ENCODE results near the gene EDN2.

Gene EDN2

DNA sequence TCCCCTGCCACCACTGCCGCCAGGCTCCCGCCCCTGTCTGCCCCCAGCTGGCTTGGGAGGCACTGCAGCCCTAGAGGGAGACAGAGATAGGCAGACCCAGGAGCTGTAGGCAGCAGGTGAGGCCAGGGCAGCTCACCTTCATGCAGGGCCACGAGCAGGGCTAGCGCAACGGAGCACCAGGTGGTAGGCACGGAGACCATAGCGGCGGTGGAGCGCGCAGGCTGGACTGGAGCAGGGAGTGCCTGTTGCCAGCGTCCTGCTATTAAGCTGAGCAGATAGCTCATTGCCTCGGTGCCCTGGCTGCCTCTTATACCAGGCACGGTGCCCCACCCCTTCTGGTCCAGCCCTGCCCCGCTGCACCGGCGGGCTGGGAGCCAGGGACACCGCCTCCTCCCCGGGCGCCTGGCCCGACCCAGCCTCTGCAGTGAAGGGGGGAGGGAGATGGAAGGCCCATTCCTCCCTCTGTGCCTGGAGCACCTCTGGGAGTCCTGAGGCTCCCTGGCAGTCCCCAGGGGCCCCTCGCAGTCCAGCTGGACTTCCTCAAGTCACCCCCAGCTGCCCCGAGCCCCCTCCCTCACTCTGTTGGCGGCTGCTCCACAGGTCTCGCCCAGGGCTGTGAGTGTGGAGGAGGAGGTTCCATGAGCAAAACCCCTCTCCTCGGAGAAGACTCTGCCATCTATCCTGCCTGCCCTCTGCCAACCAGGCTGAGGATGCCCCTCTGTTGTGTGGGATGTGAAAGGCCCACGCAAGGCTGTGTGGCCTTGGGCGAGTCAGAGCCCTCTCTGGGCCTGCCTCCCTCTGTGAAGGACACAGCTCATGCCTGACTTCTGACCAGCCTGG, at the start of gene EDN2:
EDN2 (minus strand) TSS at position 282 of the 840 bp plus-strand sequence; CDS start at position 200, 82 bp downstream.
- TF ChIP-seq, protein P1, sequence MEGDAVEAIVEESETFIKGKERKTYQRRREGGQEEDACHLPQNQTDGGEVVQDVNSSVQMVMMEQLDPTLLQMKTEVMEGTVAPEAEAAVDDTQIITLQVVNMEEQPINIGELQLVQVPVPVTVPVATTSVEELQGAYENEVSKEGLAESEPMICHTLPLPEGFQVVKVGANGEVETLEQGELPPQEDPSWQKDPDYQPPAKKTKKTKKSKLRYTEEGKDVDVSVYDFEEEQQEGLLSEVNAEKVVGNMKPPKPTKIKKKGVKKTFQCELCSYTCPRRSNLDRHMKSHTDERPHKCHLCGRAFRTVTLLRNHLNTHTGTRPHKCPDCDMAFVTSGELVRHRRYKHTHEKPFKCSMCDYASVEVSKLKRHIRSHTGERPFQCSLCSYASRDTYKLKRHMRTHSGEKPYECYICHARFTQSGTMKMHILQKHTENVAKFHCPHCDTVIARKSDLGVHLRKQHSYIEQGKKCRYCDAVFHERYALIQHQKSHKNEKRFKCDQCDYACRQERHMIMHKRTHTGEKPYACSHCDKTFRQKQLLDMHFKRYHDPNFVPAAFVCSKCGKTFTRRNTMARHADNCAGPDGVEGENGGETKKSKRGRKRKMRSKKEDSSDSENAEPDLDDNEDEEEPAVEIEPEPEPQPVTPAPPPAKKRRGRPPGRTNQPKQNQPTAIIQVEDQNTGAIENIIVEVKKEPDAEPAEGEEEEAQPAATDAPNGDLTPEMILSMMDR (IDR thresholded peaks at IDR 0.05), result no peak
- Histone ChIP-seq H3K27ac (no peak within 1 kb of the TSS), H3K36me3 (no peaks in the 10 kb centered on the region), H3K4me1 (ENCODE audit: control insufficient read depth in 1 of 2, insufficient read depth in 1 of 2, low read depth in 1 of 2, low read length in 1 of 2) (no peaks in the 10 kb centered on the region), H3K9me3 (no peaks in the 10 kb centered on the region), H3K27me3 (peaks cover 54% of the 10 kb centered on the region), H3K4me3 (ENCODE audit: low read depth in 1 of 2, low read length in 1 of 2) (no peak within 1 kb of the TSS)

DNA sequence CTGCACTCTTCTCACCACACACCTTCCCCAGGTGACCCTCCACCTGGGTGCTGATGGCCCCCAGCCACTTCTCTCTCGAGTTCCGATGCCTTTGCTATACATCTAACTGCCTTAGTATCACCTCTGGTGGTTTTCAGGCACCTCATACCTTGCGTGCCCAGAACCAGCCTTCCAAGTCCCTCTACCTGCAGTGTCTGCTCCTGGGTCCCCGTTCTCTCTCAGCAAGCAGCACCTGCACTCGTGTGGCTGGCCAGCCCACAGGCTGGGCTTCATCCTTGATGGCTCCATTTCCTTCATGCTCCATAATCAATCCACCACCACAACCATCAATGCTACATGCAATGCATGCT, 49.2 kb upstream of the EDN2 start:
- TF ChIP-seq, protein P1 (IDR thresholded peaks at IDR 0.05), result no peak
- Histone ChIP-seq H3K27ac (no peak overlapping the region), H3K4me1 (ENCODE audit: control insufficient read depth in 1 of 2, insufficient read depth in 1 of 2, low read depth in 1 of 2, low read length in 1 of 2) (no peaks in the 10 kb centered on the region), H3K27me3 (no peaks in the 10 kb centered on the region), H3K4me3 (ENCODE audit: low read depth in 1 of 2, low read length in 1 of 2) (no peak overlapping the region), H3K9me3 (no peaks in the 10 kb centered on the region), H3K36me3 (no peaks in the 10 kb centered on the region)

DNA sequence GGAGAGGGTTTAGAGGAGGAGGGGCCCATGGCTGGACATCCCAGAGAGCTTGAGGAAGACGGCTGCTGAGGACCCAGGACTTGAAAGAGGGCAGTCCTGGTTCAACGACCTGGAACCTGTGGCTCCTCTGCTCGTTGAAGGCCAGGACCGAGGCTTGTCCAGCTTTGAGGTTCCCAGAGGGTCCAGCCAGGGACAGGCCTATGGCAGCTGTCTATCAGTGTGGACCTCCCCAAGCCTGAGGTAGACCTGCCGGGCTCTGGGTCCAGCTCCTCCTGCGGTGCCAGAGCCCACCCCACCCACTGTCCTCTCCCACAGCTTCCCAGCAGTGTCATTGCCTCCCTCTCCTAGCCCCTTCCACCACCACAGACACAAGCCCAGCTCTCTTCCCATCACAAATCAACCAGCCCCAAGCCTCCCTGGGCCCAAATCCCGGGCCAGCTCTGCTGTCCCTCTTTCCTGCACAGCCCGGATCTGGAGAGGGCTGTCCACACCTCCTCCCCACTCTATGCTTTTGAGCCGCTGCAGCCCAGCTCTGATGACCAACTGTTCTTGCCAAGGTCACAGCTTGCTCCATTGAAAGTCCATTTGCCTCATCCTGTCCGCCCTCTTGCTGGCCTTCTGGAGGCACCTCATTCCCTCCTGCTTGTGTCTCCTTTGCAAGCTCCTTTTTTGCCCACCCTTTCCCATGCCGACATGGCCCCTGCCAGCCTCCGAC, 48.7 kb upstream of the EDN2 start:
- Histone ChIP-seq H3K27ac (no peak overlapping the region), H3K4me1 (ENCODE audit: control insufficient read depth in 1 of 2, insufficient read depth in 1 of 2, low read depth in 1 of 2, low read length in 1 of 2) (no peaks in the 10 kb centered on the region), H3K36me3 (no peaks in the 10 kb centered on the region), H3K27me3 (no peaks in the 10 kb centered on the region), H3K4me3 (ENCODE audit: low read depth in 1 of 2, low read length in 1 of 2) (no peak overlapping the region), H3K9me3 (no peaks in the 10 kb centered on the region)
- TF ChIP-seq, protein P1 (IDR thresholded peaks at IDR 0.05), result no peak

DNA sequence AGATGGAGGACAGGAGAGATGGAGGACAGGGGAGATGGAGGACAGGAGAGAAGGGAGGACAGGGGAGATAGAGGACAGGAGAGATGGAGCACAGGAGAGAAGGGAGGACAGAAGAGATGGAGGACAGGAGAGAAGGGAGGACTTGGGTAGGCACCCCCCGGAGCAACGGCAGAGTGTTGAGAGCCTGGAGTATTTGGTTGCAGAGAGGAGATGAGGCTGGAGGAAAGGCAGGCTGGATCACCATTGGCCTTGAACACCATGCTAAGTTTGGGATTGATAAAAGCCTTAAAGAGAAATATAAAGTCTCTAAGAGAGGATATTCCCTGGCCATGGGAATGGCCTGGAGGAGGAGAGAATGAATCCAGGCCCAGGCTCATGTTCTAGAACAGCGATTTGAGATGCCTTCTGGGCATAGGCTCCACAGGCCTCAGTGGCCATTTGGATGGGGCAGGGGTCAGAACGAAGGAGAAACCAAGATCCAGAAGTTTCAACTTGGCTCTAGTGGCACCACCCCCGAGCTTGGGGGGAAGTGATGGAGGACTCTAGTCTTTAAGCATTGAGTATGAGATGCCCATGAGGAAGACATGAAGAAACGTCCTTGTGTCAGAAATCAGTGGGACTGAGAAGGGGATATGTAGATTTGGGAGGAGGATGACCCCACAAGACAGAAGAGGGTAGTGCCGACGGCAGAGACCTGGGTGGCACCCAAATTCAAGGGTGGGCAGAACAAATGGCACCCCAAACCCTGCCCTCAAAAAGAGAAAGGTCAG, 47.9 kb upstream of the EDN2 start:
- H3K9me3 ChIP-seq, result no peaks in the 10 kb centered on the region
- H3K4me1 ChIP-seq (ENCODE audit: control insufficient read depth in 1 of 2, insufficient read depth in 1 of 2, low read depth in 1 of 2, low read length in 1 of 2), result no peaks in the 10 kb centered on the region
- TF ChIP-seq, protein P1 (IDR thresholded peaks at IDR 0.05), result no peak
- H3K36me3 ChIP-seq, result no peaks in the 10 kb centered on the region
- H3K4me3 ChIP-seq (ENCODE audit: low read depth in 1 of 2, low read length in 1 of 2), result no peak overlapping the region
- H3K27me3 ChIP-seq, result no peaks in the 10 kb centered on the region
- H3K27ac ChIP-seq, result no peak overlapping the region

DNA sequence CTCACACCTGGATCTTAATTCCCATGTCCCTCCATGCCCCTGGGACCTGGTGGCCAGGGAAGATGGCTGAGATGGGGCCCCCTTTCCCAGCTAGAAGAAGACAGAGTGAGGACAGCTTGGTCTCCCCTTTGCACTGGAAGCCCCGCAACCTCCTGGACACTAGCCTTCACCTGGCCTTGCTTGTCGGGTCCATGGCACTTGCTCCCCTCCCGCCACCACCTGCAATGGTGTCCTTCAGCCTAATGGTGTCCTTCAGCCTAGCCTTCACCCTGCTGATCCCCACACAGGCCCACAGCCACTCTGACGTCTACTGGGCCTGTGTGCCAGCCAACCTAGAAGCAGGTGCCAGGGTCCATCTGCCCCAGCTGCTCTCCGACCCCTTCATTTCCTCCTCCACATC, 45.9 kb upstream of the EDN2 start:
- TF ChIP-seq, protein P1 (IDR thresholded peaks at IDR 0.05), result no peak
- Histone ChIP-seq H3K4me3 (ENCODE audit: low read depth in 1 of 2, low read length in 1 of 2) (no peak overlapping the region), H3K27me3 (no peaks in the 10 kb centered on the region), H3K27ac (no peak overlapping the region), H3K36me3 (no peaks in the 10 kb centered on the region), H3K4me1 (ENCODE audit: control insufficient read depth in 1 of 2, insufficient read depth in 1 of 2, low read depth in 1 of 2, low read length in 1 of 2) (no peaks in the 10 kb centered on the region), H3K9me3 (no peaks in the 10 kb centered on the region)
